HG03025 (cell line): ENCODE results near the gene SIN3A.
"Not testable (repeated sequence)": the region's sequence is repeated elsewhere in the genome, so short reads cannot be mapped to it uniquely, and the experiment has no call there.

Experiments used
- ATAC-seq: cut with Tn5 transposase; IDR thresholded peaks from one replicate; pipeline ENCODE4 v1.9.1; 2021; ENCODE audit warnings: mild to moderate bottlenecking, moderate library complexity; ENCODE audit not compliant: unreplicated experiment, low FRiP score

SIN3A gene

DNA sequence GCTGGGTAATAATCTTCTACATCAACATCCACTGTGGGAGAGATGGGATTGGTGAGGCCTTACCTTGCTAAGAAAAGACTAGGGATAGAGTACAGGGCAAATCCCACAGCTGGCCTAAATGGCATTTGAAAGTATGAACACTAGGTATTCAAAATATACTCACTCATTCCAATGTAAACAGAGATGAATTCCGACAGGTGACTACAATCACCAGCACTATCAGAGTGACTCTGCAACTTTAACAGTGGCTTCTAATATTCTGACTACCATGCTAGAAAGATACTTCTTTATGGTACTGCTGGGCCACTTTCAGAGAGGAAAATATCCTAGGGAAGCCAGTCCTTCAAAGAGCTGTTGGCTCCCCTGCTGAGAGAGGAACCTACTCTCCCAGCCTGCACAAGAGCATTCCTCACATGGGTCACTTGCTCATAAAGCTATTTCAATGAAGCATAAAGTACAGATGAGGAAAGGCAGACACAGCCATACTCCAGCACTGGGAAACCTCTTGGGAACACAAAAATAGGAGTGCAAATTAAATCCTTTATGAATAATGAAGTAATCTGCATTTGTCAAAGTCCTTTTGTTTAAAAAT lies 61.6 kb downstream of the SIN3A start:
- no peak for ATAC-seq

DNA sequence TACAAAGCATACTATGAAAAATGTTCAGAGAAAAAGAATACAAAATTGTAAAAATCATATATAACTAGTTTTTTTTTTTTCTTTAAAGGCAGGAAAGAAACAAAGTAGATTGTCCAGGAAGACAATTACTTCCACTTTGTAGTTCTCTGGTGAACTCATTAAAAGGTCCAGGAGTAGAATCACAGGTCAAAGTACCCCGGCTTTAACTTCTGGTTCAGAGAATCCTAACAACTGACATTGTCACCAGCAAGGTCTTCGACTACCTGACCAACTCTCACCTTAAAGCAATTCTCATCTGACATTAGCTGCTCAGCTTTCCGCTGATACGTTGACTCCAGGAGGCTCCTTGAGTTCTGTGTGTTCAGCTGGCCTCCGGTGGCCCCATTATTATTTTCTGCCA lies 67.5 kb downstream of the SIN3A start:
- ATAC-seq, result not testable (repeated sequence)

DNA sequence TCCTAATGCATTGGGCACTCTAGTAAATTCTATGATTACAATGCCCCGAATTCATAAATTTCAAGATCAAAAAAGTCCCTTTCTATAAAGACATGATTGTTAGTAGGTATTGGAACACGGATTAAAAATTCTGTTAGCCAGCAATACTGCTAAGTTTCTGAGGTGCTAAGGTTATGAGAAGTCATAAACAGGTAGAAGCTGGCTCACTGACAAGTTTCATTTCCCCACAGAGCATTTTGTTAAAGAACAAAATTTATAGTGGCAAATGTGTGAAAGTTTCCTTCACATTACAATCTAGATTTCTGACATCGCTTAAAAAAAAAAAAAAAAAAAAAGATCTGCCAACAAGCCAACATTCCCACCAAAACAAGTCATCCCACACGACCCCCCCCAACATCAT lies 70.7 kb downstream of the SIN3A start:
- no peak for ATAC-seq

- no peak for ATAC-seq
Observed at GRCh38 chr15:75371901-75372688, 79.4 kb downstream of the SIN3A start.

- ATAC-seq, result no peak
Observed at GRCh38 chr15:75371486-75371885, 80.0 kb downstream of the SIN3A start.

GRCh38 chr15:75369897-75370581 lies 81.5 kb downstream of the SIN3A start:
- no peak for ATAC-seq

- peak; percentile 10 for ATAC-seq
Observed at GRCh38 chr15:75368689-75369239, 82.7 kb downstream of the SIN3A start.

DNA sequence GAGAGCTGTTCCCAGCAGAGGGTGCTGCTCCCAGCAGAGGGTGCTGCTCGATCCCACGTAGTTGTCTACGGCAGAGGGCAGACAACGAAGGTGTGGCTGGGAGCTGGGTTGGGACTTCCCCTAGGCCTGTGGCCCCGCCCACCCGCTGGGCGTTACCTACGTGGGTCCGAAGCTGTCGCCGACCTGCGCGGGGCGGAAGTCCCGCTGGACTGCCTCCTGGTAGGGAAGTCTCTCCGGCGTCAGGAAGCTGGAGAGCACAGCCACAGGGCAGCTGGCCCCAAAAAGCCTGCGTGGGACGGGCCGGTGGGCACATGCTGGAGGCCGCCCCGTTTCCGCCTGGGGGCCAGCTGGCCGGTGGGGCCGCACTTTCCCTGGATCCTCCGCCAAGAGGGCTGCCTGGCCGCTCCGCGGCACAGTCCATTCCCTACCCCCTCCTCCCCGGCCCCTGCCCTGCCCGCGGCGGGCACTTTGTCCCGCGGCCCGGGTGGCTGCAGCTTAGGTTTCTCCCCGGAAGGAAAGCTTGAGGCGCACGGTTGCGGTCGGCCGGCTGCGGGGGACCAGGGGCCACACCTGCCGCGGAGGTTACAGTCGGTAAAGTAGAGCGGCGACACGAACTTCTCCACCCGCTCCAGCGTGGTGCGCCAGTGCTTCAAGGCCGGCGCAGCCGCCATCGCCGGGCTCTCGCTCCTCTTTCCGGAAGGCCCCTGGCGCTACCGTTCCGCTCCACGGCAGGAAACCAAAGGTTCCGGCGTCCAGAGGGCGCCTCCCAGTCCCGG lies 83.4 kb downstream of the SIN3A start, which contains the start of gene MAN2C1:
Gene MAN2C1, minus strand, starts transcription at position 695 of the 776 bp plus-strand sequence. Its CDS starts 24 bp downstream, at position 671.
- ATAC-seq, result peak; percentile 76

- no peak for ATAC-seq
Observed at GRCh38 chr15:75367406-75367912, 84.0 kb downstream of the SIN3A start.

GRCh38 chr15:75367006-75367405 lies 84.5 kb downstream of the SIN3A start:
- ATAC-seq, result no peak

- no peak for ATAC-seq
Observed at GRCh38 chr15:75366163-75366562, 85.3 kb downstream of the SIN3A start.

- no peak for ATAC-seq
Observed at GRCh38 chr15:75364881-75365280, 86.6 kb downstream of the SIN3A start.

GRCh38 chr15:75363786-75364185 lies 87.7 kb downstream of the SIN3A start:
- no peak for ATAC-seq

DNA sequence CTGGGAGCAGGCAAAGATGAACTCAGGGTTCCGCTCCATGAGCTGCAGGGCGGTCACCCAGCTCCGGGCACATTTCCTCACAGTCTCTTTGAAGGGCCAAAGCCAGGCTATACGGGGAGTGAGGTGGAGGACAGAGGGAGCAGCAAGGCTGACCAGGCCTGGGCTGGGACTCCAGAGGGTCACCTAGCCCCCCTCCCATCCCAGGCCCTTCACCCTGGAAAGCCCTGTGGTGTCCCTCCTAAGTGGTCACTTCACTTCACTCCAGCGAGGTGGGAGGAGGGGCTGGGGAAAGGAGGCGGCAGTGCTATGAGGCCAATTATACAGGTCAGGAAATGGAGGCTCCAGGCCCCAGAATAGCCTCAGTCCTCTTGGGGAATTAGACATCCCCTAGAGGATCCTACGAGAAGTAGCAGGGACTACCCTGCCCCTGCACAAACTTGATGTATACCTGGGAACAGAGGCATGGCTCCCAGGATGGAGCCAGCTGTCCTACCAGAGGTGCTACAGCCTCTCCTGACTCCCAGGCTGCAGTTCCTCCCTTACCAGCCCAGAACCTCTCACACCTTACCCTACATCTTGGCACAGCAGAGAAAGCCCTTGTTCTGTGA lies 88.7 kb downstream of the SIN3A start:
- ATAC-seq, result no peak

- ATAC-seq, result no peak
Observed at GRCh38 chr15:75361989-75362641, 89.4 kb downstream of the SIN3A start.

- no peak for ATAC-seq
Observed at GRCh38 chr15:75361361-75361988, 90.0 kb downstream of the SIN3A start.

GRCh38 chr15:75360856-75361255 lies 90.6 kb downstream of the SIN3A start:
- no peak for ATAC-seq

GRCh38 chr15:75360391-75360790 lies 91.1 kb downstream of the SIN3A start:
- ATAC-seq, result no peak
